GM21526 (cell line): Measurements from ENCODE around the gene L3MBTL4.
"Not testable (repeated sequence)": the region's sequence is repeated elsewhere in the genome, so short reads cannot be mapped to it uniquely, and the experiment has no call there.

ENCODE experiments used
- ATAC-seq: cut with Tn5 transposase; IDR thresholded peaks from one replicate; pipeline ENCODE4 v1.9.1; 2021; ENCODE audit warnings: moderate library complexity; ENCODE audit not compliant: unreplicated experiment, low FRiP score

The L3MBTL4 gene

DNA sequence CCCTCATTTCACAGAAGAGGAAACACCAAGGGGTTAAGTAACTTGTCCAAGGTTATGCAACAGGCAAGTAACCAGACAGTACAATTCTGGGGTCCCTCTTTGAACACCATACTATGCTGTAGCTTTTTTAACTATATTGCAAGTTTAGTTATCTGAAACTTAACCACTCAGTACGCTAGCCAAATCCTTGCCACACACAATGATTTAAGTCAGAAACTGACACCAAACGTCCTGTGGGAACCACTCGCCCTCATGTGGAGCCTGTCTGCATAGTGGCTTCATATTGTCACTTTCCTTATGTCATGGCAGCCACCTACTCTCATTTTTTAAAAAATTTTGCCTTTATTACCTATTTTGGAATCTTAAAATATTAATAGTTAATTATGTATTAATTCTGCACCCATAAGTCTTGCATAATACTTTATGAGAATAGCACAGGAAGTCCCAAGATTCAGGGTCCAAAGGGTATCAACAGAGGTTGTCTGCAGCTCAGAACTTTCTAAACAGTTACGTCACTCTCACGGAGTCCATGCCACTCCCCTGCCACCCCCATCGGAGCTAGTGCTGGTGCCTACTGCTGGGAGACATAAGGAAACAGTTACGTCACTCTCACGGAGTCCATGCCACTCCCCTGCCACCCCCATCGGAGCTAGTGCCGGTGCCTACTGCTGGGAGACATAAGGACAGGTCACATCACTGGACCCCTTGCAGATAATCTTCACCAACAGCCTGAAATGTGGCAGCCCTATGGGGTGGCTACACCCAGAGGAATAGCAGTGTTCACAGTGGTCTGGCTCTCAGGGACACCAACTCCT, 99.0 kb downstream of the L3MBTL4 start:
- no peak for ATAC-seq

DNA sequence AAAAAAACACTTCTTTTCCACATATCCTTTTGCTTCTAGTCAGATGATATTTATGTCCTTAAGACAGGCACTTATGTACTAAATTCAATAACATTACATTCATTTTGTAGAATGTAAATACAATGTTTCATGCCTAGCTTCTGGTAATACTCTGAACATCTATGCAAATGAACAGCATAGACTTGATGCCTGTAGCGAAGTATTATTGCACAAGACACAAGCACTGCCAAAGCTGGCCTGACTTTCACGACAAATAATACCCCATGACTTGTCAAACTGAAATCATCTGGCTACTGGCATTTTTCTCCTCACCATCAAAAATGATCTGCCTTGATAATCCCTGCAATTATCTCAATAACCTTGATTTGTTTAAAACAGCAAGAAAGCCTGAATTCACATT, 101.3 kb downstream of the L3MBTL4 start:
- no peak for ATAC-seq

DNA sequence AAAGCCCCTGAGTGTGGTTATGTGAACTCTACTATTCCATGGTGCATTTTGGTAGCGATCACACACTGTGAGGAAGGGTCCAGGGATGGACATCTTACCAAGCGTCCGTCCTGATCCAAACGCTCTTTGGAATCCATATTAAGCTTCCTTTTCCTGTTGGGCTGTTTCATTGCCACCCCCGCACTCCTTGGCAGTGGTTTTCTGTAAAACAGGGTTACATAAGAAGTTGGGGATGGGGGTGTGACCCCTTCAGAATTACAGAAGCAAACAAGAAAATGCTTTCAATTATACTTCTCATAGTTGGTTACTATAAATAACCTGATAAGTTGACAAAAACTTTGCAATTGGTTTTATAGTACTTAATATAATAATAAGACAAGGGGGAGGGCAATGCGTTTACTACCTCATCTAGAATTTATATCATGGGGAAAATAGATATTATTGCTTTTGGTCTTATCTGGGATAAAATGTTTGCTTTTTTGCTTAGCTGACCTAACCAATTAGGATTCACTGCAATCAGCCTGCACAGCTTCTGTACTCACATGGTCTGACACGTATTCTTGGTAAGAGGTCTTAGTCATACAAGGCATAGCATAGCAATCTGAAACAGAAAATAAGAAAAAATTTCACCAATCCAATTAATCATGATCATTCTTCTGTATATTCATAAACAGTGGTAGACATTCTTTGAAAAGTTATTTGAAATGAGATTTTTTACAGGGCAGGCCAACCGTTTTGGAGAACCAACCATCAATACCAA, 103.1 kb downstream of the L3MBTL4 start:
- no peak for ATAC-seq

DNA sequence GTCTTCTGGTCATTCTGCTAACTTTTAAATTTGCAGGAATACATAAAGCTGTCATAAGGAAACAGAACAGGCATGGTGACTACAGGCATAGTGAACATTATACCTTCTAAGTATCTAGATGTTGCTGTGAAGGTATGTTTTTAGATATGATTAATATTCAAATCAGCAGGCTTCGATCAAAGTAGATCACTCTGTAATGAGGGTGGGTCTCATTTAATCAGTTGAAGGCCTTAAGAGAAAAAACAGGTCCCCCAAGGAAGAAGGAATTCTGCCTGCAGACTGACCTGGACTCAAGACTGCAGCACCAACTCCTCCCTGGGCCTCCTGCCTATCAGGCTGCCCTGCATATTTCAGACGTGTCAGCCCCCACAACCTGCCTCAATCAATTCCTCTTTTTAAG, 104.0 kb downstream of the L3MBTL4 start:
- ATAC-seq = no peak

DNA sequence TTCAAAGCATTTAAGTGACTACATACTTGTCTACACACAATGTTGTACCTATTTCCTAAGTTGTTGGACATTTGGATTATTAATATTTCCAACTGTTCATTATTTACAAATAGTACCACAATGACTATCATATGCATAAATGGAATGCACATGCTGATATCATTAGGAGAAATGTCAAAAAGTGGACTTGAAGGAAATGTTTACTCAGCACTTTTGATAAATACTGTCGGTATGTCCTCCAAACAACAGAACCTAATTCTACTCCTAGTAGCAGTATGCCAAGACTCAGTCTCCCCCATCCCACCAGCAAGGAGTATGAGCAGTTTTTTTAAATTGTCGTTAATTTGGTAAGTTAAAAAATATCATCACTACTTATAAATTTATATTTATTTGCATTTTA, 116.8 kb downstream of the L3MBTL4 start:
- no peak for ATAC-seq

DNA sequence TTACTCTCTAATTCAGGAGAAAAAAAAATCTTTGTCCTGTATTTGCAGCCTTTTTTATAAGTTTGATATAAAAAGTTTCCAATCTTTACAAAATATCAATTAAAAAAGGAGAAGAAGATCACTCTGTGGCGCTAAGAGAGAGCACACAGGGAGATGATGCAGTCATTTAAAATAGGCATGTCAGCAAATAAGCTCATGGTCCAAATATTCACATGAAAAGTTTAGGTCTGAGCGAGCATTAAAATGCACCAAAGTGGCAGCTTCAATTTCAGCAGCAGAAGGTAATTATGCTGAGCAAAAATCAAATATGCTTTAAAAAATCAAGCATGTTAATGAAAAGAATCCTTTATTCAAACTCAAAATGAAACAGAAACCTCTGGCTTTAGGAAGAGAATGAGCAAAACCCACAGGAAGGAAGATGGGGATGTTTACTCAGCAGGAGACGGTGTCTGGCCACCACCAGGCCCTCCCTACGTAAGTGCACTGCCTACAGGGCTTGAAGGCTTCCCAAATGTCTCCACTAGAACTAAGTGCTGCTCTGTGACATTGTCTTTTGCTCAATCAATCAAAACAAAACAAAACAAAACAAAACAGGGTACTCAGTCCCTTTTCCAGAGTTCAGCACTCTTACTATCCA, 120.4 kb downstream of the L3MBTL4 start:
- no peak for ATAC-seq

DNA sequence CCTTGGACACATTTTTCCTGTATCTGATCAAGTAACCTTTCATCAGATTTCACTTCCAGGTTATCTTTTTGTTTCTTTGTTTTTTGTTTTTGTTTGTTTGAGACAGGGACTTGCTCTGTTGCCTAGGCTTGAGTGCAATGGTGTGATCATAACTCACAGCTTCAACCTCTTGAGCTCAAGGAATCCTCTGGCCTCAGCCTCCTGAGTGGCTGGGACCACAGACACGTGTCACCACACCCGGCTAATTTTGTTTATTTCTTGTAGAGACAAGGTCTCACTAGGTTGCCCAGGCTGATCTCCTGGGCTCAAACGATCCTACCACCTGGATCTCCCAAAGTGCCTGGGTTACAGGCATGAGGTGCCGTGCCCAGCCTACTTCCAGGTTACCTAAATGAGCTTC, 124.9 kb downstream of the L3MBTL4 start:
- ATAC-seq = no peak

DNA sequence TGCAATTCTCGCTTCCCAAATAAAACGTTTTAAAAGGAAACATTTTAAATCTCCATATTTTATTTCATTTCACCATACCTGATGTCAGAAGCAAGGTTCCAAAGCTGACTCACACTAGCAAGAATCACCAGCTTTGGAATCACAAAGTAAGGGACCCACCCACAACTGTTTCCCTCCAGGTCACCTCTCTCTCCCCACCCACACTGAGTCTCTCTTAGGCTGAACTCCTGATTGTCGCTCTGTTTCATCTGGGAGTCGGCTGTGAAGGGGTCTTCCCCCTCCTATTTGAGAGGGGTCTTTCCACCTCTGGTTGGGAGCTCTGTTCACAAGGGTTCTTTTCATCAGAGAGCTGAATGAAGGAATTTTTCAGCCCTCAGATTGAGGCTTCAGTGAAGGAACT, 128.1 kb downstream of the L3MBTL4 start:
- ATAC-seq = no peak

DNA sequence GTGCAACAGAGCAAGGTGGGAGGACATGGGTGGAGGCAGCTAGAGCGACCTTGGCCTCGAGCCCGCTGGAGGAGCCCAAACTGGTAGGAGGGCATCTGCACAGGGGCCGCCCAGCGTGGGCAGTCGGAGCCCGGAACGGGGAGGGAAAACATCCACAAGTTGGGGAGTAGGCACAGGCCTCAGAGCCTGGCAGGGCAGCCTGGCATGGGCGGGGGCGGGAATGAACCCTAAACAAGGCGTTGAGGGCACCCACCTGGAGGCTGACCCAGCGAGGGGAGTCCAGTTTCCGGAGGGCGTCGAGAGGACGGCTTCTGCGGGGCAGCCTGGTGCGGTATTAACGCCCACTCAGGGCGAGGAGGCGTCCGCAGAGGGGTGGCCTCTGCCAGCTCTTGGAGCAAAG, 129.9 kb downstream of the L3MBTL4 start:
- no peak for ATAC-seq

DNA sequence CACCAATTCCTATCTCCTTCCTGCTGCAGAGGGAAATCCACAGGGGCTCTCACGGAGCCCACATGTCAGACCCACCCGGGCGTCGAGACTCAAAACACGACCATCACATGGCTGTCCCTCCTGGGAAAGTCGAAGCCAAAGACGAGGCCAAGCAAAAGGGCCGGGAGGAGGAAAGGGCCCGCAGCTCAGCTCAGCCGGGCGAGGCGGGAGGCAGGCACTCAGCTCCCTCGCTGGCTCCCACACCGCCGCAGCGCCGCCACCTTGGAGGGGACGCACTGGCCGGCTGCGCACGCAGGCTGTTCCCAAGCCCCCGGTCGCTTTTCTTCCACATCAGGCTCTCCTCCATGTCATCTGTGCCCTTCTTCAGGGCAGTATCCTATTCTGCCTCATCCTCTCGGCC, 130.4 kb downstream of the L3MBTL4 start:
- ATAC-seq = no peak

DNA sequence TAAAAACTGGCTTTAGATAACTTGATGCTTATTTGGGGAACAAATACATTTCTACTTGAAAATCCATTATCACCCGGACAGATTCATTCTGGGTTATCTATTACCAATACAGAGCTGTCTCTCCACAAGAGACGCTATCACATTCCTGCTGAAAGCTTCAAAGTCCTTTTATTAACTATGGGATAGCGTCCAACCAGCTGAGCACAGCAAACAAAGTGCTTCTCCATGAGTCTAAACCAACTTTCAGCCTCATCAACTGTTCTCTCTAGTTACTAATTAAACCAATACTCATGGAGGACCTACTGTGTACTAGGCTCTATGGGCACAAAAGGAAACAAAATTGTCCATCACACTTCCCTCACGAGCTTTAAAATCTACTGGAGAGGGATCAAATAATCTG, 132.8 kb downstream of the L3MBTL4 start:
- ATAC-seq = no peak

DNA sequence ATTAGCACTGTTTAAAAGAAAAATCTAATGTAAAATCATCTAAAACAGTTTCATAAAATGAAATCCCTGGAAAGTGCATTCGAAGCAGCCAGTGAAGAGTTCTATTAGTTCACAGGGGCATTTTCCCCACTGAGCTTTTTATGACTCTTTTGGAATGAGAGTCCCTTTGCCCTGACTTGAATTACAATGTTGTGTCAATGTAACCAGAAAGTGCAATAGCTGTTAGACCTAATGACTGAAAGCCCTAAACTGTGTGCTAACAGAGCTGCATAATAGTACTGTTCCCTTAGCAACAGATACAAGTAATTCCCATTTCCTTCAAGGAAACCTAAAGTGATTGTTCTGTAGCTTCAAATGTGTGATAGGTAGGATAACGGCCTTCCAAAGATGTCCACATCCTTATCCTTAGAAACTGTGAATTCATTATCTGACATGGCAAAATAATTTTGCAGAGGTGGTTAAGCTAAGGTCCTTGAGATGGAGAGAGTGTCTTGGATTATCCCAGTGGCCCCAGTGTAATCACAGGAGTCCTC, 134.4 kb downstream of the L3MBTL4 start:
- no peak for ATAC-seq

DNA sequence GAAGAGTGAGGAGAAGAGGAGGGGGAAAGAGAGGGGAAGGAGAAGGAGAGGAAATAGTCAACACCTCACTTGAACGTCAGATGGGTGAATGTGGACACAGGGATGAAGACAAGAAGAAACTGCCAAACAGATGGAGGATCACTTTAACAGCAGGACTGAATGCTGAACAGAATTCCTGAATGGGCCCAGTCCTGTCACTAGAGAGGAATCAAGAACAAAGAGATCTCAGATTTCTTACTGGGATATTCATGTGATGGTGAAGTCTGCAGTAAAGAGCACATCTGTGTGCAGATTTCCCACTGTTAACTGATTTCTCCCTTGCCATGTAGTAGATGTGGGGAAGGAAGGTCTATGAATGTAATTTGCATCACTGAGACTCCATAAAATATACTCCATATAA, 135.4 kb downstream of the L3MBTL4 start:
- ATAC-seq = no peak

DNA sequence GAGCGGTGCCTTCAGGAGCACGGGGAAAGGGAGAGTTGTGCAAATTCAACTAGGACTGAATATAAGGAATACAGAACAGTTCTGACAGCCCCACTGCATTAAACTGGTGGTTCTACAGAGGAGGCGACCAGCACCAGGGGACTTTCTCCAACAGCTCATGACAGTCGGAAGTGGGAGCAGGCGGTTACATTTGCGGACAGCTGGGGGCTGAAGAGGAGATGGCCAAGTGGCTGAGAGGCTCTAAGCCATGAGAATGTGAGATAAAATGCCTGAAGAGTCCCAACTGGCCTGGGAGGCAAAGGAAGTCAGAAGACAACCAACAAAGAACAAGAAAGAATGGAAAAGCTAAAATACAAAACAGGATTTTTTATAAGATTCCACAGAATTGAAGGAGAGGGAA, 141.3 kb downstream of the L3MBTL4 start:
- no peak for ATAC-seq

DNA sequence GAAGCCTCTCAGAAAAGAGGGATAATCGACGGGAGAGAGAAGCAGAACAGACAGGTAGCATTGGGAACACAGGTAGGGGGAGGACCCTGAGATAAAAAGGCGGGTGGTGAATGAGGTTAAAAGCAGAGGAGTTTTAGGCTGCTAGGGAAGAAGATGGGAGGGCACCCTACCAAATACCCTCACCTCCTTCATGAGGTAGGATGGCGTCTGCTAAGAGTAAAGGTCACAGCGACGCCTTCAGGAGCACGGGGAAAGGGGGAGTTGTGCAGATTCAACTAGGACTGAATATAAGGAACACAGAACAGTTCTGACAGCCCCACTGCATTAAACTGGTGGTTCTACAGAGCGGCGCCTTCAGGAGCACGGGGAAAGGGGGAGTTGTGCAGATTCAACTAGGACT, 142.6 kb downstream of the L3MBTL4 start:
- ATAC-seq = not testable (repeated sequence)

DNA sequence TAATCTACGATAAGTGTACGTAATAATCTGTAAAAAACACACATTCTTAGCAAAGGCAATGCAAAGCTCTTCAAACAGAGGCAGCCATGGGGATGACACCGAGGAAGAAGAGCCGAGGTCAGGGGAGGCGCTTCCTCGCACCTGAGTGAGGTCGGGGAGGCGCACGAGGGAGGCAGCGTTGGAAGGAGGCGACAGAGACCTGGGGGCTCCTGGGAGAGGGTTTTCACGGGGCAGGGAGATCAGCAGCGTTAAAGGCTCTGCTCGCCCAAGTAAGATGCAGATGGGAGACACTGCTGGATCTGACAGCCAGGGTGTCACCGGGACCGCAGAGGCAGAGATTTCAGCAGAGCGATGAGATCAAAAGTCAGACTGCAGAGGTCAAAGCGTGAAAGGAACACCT, 143.1 kb downstream of the L3MBTL4 start:
- no peak for ATAC-seq

DNA sequence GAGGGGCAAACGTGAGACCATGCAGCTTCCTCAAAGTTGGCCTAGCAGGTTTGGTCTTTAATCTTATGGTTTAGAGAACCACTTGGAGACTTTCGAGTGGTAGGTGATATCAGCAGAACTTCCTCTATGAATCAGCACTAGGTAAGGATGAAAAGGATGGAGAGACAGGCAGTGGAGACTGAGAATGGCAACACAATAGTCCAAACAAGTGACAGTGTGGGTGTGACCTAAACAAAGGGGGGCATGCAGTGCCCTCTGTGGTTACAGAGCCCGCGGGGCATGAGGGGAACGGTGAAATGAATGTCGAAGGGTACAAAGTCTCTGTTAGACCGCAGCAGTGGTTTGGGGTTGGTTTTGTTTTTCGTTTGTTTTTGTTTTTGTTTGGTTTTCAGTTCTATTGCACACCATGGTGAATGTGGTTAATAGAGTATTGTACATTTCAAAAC, 143.9 kb downstream of the L3MBTL4 start:
- ATAC-seq = peak; percentile 86

DNA sequence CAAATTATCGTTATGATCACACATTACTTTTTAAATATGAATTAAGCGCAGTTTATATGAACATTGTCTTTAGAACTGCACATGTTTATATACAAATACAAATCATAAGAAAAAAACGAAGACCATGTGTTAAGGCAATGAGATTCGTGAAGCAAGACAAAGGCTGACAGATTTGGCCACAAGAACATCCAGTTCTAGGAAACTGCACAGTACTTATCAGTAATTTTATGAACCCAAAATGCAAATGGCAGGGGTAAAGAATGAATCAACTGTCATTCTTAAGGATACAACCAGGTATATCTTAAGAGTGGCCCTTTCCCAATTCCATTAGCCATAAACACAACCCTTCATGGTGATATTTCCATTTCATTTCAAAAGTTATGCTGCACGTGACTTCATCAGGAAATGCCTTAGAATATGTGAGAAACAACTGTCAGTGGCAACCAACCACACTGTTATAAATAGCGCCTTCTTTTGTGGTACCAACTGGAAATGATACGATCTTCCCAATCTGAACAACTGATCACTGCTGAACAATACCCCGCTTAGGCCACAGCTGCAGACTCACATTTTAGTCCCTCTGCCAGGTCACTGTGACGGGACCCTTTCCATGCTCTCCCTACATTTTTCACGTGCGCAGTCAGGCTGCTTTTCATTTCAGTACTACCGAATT, 144.9 kb downstream of the L3MBTL4 start:
- no peak for ATAC-seq

DNA sequence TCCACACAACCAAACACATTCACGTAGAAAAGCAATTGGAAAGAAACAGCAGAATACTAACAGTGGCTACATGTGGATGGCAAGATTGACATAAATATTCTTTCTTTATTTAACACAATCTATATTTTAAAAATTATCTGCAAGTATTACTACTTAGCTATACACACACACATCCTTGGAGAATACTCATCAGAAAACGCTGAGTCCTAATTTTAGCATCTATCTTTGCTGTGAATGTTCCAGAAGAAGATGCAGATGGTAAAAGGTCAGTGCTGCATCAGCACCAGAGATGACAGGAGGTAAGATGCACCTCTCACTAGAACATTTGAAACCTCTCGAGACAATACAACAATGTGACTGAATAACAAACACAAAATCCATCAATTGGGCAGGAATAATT, 148.5 kb downstream of the L3MBTL4 start:
- no peak for ATAC-seq

DNA sequence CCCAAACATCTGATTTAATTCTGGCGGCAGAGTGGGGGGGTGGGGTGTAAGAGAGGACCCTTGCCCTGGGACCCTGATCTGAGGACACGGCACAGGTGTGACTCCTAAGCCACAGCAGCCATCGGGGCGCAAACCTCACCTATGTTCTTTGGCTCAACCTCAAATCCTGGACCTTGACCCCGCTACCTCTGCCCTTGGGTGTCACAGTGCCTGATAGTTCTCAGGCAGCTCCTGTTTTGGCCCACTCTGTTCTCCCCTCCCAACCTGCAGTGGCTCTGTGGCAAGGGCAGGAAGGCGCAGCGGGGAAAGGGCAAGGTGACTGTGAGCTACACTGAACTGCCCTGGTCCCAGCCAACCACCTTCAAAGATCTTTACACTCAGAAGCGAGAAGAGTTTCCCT, 152.8 kb downstream of the L3MBTL4 start:
- ATAC-seq = no peak

DNA sequence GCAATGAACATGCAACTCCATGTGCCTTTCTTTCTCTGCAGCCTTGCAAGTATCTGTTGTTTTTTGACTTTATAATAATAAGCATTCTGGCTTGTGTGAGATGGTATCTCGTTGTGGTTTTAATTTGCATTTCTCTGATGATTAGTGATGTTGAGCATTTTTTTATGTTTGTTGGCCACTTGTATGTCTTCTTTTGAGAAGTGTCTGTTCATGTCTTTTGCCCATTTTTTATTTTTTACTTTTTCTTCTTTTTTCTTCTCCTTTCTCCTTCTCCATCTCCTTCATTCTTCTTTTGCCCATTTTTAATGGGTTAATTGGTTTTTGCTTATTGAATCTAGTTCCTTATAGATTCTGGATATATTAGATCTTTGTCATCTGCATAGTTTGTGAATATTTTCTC, 155.4 kb downstream of the L3MBTL4 start:
- not testable (repeated sequence) for ATAC-seq
